CD4-positive, alpha-beta T cell (primary cell): ENCODE data around the gene FGFR3. TPM values are rescaled to one million over a fixed set of nuclear protein-coding genes. Genes with fewer than 3 reads are reported as not detected.

ENCODE experiments used
- ATAC-seq: fragments of 200-7000 bp; cut with Tn5 transposase; one replicate; pipeline ENCODE4 v1.10.0; 2022; ENCODE audit warnings: mild to moderate bottlenecking; ENCODE audit not compliant: poor library complexity
- CTCF ChIA-PET: fragments of 350-600 bp; sonication (Branson Sonifier 250); formaldehyde crosslinking; loops from one replicate; lab custom pipeline; 2021; ENCODE audit warnings: antibody characterized with exemption, inconsistent platforms; lab: Charles Lee
- POLR2A ChIA-PET: fragments of 350-600 bp; sonication (Branson Sonifier 250); formaldehyde crosslinking; loops from one replicate; lab custom pipeline; 2021; ENCODE audit warnings: antibody characterized with exemption, inconsistent platforms; lab: Charles Lee
- DNase-seq, 14 experiments: peaks; one replicate each; pipeline ENCODE4 v3.0.0-alpha.2; 2013 to 2020; ENCODE audit warnings: mixed read lengths in 2 of 14
- H3K27ac ChIP-seq, 2 donors: one replicate each; pipeline versions ENCODE4 v1.5.1 to v1.7.0; 2013; ENCODE audit warnings: low read length in 2 of 2, low read depth in 1 of 2, mild to moderate bottlenecking in 1 of 2
- H3K27me3 ChIP-seq, 2 experiments: 1 replicate in 1 of 2; 2 replicates in 1 of 2; pipeline versions ENCODE4 v1.6.1 to v1.7.0; 2013; ENCODE audit warnings: low read length in 2 of 2, control low read depth in 1 of 2, mild to moderate bottlenecking in 1 of 2, moderate library complexity in 1 of 2; ENCODE audit not compliant: insufficient read depth in 2 of 2, control insufficient read depth in 1 of 2
- H3K36me3 ChIP-seq: one replicate; pipeline ENCODE4 v1.6.1; 2013; ENCODE audit warnings: low read length, control low read depth; ENCODE audit not compliant: insufficient read depth
- H3K4me1 ChIP-seq: one replicate; pipeline ENCODE4 v1.6.1; 2013; ENCODE audit warnings: low read length, control low read depth; ENCODE audit not compliant: insufficient read depth
- H3K4me3 ChIP-seq: one replicate; pipeline ENCODE4 v1.5.1; 2013; ENCODE audit warnings: mild to moderate bottlenecking, low read length, moderate library complexity
- H3K9me3 ChIP-seq, 2 experiments: 1 replicate in 1 of 2; 2 replicates in 1 of 2; pipeline versions ENCODE4 v1.6.1 to v1.7.0; 2013; ENCODE audit warnings: low read length in 2 of 2, mild to moderate bottlenecking in 2 of 2, control low read depth in 1 of 2, moderate library complexity in 1 of 2; ENCODE audit not compliant: control insufficient read depth in 1 of 2, insufficient read depth in 1 of 2
- H3K27ac Mint-ChIP-seq: one replicate; pipeline ENCODE4 v1.8.0; 2020; ENCODE audit warnings: mixed read lengths
- H3K27me3 Mint-ChIP-seq: one replicate; pipeline ENCODE4 v1.8.0; 2021; ENCODE audit warnings: mixed read lengths
- H3K36me3 Mint-ChIP-seq: one replicate; pipeline ENCODE4 v1.8.0; 2021; ENCODE audit warnings: low read depth, mixed read lengths
- H3K4me1 Mint-ChIP-seq: one replicate; pipeline ENCODE4 v1.8.0; 2021; ENCODE audit warnings: low read depth, mixed read lengths
- H3K4me3 Mint-ChIP-seq: one replicate; pipeline ENCODE4 v1.8.0; 2020; ENCODE audit warnings: mild to moderate bottlenecking, mixed read lengths
- H3K9me3 Mint-ChIP-seq: one replicate; pipeline ENCODE4 v1.8.0; 2020; ENCODE audit warnings: mixed read lengths
- CTCF ChIP-seq: fragments of 200-600 bp; IDR thresholded peaks from one replicate; pipeline ENCODE4 v1.8.0; 2022; ENCODE audit warnings: antibody characterized with exemption, mild to moderate bottlenecking
- intact Hi-C, 2 experiments: fragments of 100-400 bp; cut with DNase I in 1 of 2; cut with micrococcal nuclease in 1 of 2; formaldehyde crosslinking; loops; one replicate each; pipeline versions ENCODE4 v1.15.1 to v1.9.0; 2023 to 2025; cut with DNase I, micrococcal nuclease
- total RNA-seq, 174 experiments: library from RNA in 2 of 174; stranded (reverse) in 2 of 174; gene quantifications; one replicate each; pipeline ENCODE4 v1.2.3 and lab custom pipeline; 2021 to 2026

FGFR3 gene
- total RNA-seq, 2 experiments from 2014 or later: 0.33 TPM; not detected in 1

GRCh38 chr4:1773754-1774153, 19.3 kb upstream of the FGFR3 start:
- ATAC-seq (no peak), DNase-seq (no peak)
- Histone ChIP-seq H3K27ac (no peak overlapping the region), H3K4me3 (no peak overlapping the region), H3K4me1 (peaks cover 8% of the 10 kb centered on the region), H3K36me3 (no peaks in the 10 kb centered on the region), H3K9me3 (peaks cover 0 to 8% of the 10 kb centered on the region in 2 experiments), H3K27me3 (peaks cover 3 to 7% of the 10 kb centered on the region in 2 experiments)
- intact Hi-C loops: no loop called here
- Mint-ChIP-seq H3K4me1 (no peaks in the 10 kb centered on the region), H3K4me3 (no peak overlapping the region), H3K9me3 (no peaks in the 10 kb centered on the region), H3K36me3 (no peaks in the 10 kb centered on the region), H3K27ac (no peak overlapping the region), H3K27me3 (no peaks in the 10 kb centered on the region)
- POLR2A ChIA-PET: no interaction called here
- no peak for TF ChIP-seq CTCF
- CTCF ChIA-PET: no interaction called here

- Mint-ChIP-seq H3K4me1 (no peaks in the 10 kb centered on the region), H3K9me3 (no peaks in the 10 kb centered on the region), H3K4me3 (no peak overlapping the region), H3K27ac (no peak overlapping the region), H3K36me3 (no peaks in the 10 kb centered on the region), H3K27me3 (no peaks in the 10 kb centered on the region)
- DNase-seq (no peak), ATAC-seq (no peak)
- intact Hi-C loops: no loop called here
- Histone ChIP-seq H3K4me3 (no peak overlapping the region), H3K4me1 (peaks cover 8% of the 10 kb centered on the region), H3K9me3 (no peaks in the 10 kb centered on the region), H3K27ac (no peak overlapping the region), H3K36me3 (no peaks in the 10 kb centered on the region), H3K27me3 (no peaks in the 10 kb centered on the region)
- CTCF ChIA-PET: no interaction called here
- POLR2A ChIA-PET: no interaction called here
- no peak for TF ChIP-seq CTCF
Observed at GRCh38 chr4:1775731-1776500, 17.2 kb upstream of the FGFR3 start.

- Histone ChIP-seq H3K9me3 (no peaks in the 10 kb centered on the region), H3K27me3 (no peaks in the 10 kb centered on the region), H3K4me1 (peaks cover 3% of the 10 kb centered on the region), H3K27ac (no peak overlapping the region), H3K4me3 (no peak overlapping the region), H3K36me3 (no peaks in the 10 kb centered on the region)
- POLR2A ChIA-PET: no interaction called here
- ATAC-seq (no peak), DNase-seq (no peak)
- H3K9me3 Mint-ChIP-seq: no peaks in the 10 kb centered on the region
- intact Hi-C loops: no loop called here
- TF ChIP-seq CTCF: no peak
- H3K4me3 Mint-ChIP-seq: no peak overlapping the region
- no peaks in the 10 kb centered on the region for H3K27me3 Mint-ChIP-seq
- no peak overlapping the region for H3K27ac Mint-ChIP-seq
- CTCF ChIA-PET: no interaction called here
- no peaks in the 10 kb centered on the region for H3K36me3 Mint-ChIP-seq
- H3K4me1 Mint-ChIP-seq: no peaks in the 10 kb centered on the region
Observed at GRCh38 chr4:1776521-1777161, 16.5 kb upstream of the FGFR3 start.
